Retinal pigment epithelial cell (primary cell): ENCODE data around the gene ZSWIM8.

ENCODE experiments used
- DNase-seq: peaks from one replicate; pipeline ENCODE4 v3.0.0-alpha.2; 2010; ENCODE audit warnings: low read depth
- H3K4me3 ChIP-seq: 2 replicates; pipeline ENCODE4 v1.5.1; 2011; ENCODE audit warnings: mild to moderate bottlenecking, low read length, control low read depth, moderate library complexity
- CTCF ChIP-seq: conservative IDR thresholded peaks from 2 replicates; pipeline ENCODE4 v1.5.1; 2011; ENCODE audit warnings: low read depth, low read length, control low read depth, inconsistent platforms

Gene ZSWIM8

GRCh38 chr10:73803680-73804286 is 18.4 kb downstream of the ZSWIM8 start:
- no peak for DNase-seq
- TF ChIP-seq CTCF: no peak
- H3K4me3 ChIP-seq: no peak overlapping the region

- DNase-seq: no peak
- TF ChIP-seq CTCF: no peak
- no peak overlapping the region for H3K4me3 ChIP-seq
These were observed 21.0 kb downstream of the ZSWIM8 start for GRCh38 chr10:73806176-73806950.

GRCh38 chr10:73807471-73807870 is 22.1 kb downstream of the ZSWIM8 start:
- no peak for TF ChIP-seq CTCF
- DNase-seq: no peak
- H3K4me3 ChIP-seq: no peak overlapping the region

GRCh38 chr10:73808021-73808815 is 22.8 kb downstream of the ZSWIM8 start:
- H3K4me3 ChIP-seq: no peak overlapping the region
- DNase-seq: no peak
- no peak for TF ChIP-seq CTCF

GRCh38 chr10:73809061-73809818 is 23.8 kb downstream of the ZSWIM8 start:
- DNase-seq: no peak
- TF ChIP-seq CTCF: no peak
- no peak overlapping the region for H3K4me3 ChIP-seq

GRCh38 chr10:73810358-73810734 is 24.9 kb downstream of the ZSWIM8 start:
- TF ChIP-seq CTCF: no peak
- no peak for DNase-seq

More at GRCh38 chr10:73810358-73810734, 24.9 kb downstream of the ZSWIM8 start:
- H3K4me3 ChIP-seq: peak overlapping the region; percentile 70
